B cell (primary cell): ENCODE measurements around the gene ERBB4.

Source experiments
- EZH2 ChIP-seq: IDR thresholded peaks from 2 replicates; pipeline ENCODE4 v1.6.1; 2012; ENCODE audit warnings: borderline replicate concordance, low read depth, mild to moderate bottlenecking, moderate library complexity, low read length; ENCODE audit not compliant: insufficient read depth, poor library complexity, severe bottlenecking
- TF ChIP-seq, protein P1 (sequence below): fragments of 200-600 bp; IDR thresholded peaks from one replicate; pipeline ENCODE4 v1.8.0; 2022; ENCODE audit warnings: antibody characterized with exemption, mild to moderate bottlenecking

GRCh38 chr2:212408524-212408923 is 130.1 kb downstream of the ERBB4 start:
- TF ChIP-seq, protein P1, sequence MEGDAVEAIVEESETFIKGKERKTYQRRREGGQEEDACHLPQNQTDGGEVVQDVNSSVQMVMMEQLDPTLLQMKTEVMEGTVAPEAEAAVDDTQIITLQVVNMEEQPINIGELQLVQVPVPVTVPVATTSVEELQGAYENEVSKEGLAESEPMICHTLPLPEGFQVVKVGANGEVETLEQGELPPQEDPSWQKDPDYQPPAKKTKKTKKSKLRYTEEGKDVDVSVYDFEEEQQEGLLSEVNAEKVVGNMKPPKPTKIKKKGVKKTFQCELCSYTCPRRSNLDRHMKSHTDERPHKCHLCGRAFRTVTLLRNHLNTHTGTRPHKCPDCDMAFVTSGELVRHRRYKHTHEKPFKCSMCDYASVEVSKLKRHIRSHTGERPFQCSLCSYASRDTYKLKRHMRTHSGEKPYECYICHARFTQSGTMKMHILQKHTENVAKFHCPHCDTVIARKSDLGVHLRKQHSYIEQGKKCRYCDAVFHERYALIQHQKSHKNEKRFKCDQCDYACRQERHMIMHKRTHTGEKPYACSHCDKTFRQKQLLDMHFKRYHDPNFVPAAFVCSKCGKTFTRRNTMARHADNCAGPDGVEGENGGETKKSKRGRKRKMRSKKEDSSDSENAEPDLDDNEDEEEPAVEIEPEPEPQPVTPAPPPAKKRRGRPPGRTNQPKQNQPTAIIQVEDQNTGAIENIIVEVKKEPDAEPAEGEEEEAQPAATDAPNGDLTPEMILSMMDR, result no peak
- no peak for TF ChIP-seq EZH2
